Activated naive CD4-positive, alpha-beta T cell treated with anti-CD3 and anti-CD28 coated beads, Interleukin-2, amount 50 U/mL, for 72 hours (primary cell): ENCODE data around the gene USO1. TPM values are rescaled to one million over a fixed set of nuclear protein-coding genes. Genes with fewer than 3 reads are reported as not detected.
"Not testable (repeated sequence)": the region's sequence is repeated elsewhere in the genome, so short reads cannot be mapped to it uniquely, and the experiment has no call there.

Source experiments
- ATAC-seq, 2 donors: fragments of 150-1000 bp; cut with Tn5 transposase; 2 replicates each; pipeline ENCODE4 v1.10.0; 2021; ENCODE audit warnings: mild to moderate bottlenecking in 2 of 2, moderate library complexity in 2 of 2
- DNase-seq, 2 donors: peaks; one replicate each; pipeline ENCODE4 v3.0.0; 2021 to 2022; ENCODE audit warnings: low spot score in 2 of 2
- H3K27ac Mint-ChIP-seq, 2 donors: one replicate each; pipeline ENCODE4 v1.8.0; 2022; ENCODE audit warnings: mild to moderate bottlenecking in 2 of 2, mixed read lengths in 2 of 2
- H3K36me3 Mint-ChIP-seq, 2 donors: one replicate each; pipeline ENCODE4 v1.8.0; 2022; ENCODE audit warnings: mixed read lengths in 2 of 2
- H3K9me3 Mint-ChIP-seq, 2 donors: one replicate each; pipeline ENCODE4 v1.8.0; 2022; ENCODE audit warnings: mixed read lengths in 2 of 2
- total RNA-seq, 2 donors: library from RNA; stranded (reverse); gene quantifications; one replicate each; pipeline ENCODE4 v1.2.3, GENCODE V29; 2022

The USO1 gene
- total RNA-seq, 2 donors from 2014 or later, result 44.7 to 50.6 TPM

DNA sequence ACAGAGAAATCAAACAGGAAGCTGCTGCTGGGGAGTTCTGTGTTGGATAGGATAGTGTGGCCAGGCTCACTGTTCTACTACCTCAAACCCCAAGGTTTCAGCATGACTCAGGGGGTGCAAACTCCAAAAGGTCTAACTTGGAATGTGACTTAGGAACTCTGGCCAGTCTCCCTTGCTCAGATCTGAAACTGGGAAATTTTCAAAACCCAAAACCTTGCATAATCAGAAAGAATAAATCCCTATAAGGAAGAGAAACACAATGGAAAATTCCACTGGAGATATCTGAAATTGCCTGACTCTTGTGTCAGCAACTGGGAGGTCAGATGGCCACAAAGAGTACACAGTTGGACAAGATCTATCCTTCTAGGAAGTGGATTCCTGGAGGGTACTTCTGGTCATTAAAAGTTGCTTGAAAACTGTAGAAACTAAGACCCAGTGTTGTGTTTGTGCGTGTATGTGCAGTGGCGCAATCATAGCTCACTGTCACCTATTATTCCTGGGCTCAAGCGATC lies 119.8 kb downstream of the USO1 start:
- no peaks in the 10 kb centered on the region for H3K36me3 Mint-ChIP-seq
- H3K9me3 Mint-ChIP-seq, result no peaks in the 10 kb centered on the region
- DNase-seq, result no peak
- ATAC-seq, result no peak
- H3K27ac Mint-ChIP-seq, result no peak overlapping the region

DNA sequence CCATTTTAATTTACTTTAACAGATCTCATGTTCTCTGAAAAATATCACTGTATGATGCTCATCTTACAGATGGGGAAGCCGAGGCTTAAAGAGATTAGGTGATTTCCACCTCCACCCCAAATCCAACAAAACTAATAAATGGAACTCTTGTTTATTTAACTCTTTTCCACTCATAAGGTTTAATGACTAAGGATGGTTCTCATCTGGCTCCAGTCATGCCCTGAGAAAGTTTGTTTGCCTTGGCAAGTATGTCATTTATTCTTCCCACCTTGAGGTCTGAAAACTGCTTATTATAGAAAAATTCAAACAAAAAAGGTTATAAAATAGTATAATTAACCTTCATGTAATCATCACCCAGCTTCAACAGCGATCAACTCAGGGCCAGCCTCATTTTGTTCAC lies 121.6 kb downstream of the USO1 start:
- DNase-seq (no peak), ATAC-seq (no peak)
- H3K27ac Mint-ChIP-seq, result no peak overlapping the region
- no peaks in the 10 kb centered on the region for H3K36me3 Mint-ChIP-seq
- no peaks in the 10 kb centered on the region for H3K9me3 Mint-ChIP-seq

- DNase-seq, result peak in 1 of 2 donors; percentile 12
- H3K27ac Mint-ChIP-seq, H3K9me3 Mint-ChIP-seq, H3K36me3 Mint-ChIP-seq: not testable (repeated sequence)
- peak; percentile 78 to 85 for ATAC-seq
Observed at GRCh38 chr4:75848171-75848760, 123.9 kb downstream of the USO1 start.

DNA sequence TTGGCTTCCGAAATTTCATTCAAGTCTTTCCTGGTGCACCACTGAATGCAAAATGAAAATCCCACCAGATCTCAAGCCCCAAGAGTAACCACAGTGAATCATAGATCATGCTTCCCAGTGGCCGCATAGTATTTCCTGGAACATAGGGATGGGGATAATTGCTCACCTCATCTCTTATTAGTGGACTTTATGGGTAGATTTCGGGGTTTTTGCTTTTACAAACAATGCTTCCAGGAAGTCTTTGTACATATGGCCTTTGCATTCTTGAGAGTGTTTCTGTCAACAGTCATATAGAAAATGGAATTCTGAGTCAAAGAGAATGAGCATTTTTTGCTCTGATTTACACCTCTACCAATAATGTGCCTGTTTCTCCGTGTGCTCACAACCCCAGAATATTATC lies 124.5 kb downstream of the USO1 start:
- H3K27ac Mint-ChIP-seq, result peak overlapping the region in 1 of 2 donors; percentile 50
- ATAC-seq (peak; percentile 37 to 76), DNase-seq (peak in 1 of 2 donors; percentile 9)
- no peaks in the 10 kb centered on the region for H3K36me3 Mint-ChIP-seq
- H3K9me3 Mint-ChIP-seq, result no peaks in the 10 kb centered on the region

DNA sequence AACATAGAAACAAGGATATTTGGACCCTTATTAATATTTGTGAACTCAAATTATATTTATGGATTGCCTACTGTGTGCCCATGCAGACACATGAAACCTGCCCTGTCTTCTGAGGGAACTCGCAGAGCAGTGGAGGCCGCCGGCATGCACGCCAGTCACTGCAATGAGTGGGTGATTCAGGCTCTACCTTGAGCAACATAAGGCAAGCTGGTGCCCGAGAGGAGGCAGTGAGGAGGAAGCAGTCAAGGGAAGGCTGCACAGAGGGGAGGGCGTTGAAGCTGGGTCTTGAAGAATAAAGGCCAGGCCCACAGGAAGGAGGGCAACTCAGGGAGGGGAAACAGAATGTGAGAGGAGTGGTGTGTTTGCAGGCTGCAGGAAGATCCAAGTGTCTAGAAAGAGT lies 125.1 kb downstream of the USO1 start:
- Mint-ChIP-seq H3K27ac (peak overlapping the region in 1 of 2 donors; percentile 16), H3K36me3 (no peaks in the 10 kb centered on the region), H3K9me3 (no peaks in the 10 kb centered on the region)
- ATAC-seq, result peak in 1 of 2 donors; percentile 48
- peak in 1 of 2 donors; percentile 4 for DNase-seq

DNA sequence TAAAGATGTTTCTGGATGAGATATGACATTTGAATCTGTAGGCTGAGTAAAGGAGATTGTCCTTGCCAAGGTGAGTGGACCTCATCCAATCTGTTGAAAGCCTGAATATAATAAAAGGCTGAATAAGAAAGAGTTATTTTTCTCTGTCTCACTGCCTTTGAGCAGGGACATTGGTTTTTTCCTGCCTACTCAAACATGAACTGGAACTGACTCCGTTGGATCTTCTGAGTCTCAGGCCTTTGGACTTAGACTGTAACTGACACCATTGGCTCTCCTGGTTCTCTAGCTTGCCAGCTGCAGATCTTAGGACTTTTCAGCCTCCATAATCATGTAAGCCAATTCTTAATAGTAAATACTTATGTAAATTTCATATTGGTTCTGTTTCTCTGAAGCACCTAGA lies 134.3 kb downstream of the USO1 start:
- Mint-ChIP-seq H3K27ac (no peak overlapping the region), H3K36me3 (no peaks in the 10 kb centered on the region), H3K9me3 (no peaks in the 10 kb centered on the region)
- DNase-seq (no peak), ATAC-seq (no peak)

GRCh38 chr4:75860606-75861005 lies 136.2 kb downstream of the USO1 start:
- H3K36me3 Mint-ChIP-seq, result no peaks in the 10 kb centered on the region
- ATAC-seq, result no peak
- no peak for DNase-seq
- H3K27ac Mint-ChIP-seq, result no peak overlapping the region
- H3K9me3 Mint-ChIP-seq, result no peaks in the 10 kb centered on the region

Other genes with a start within 250 kb of the USO1 start
- gene RCHY1, start 210.2 kb upstream of the USO1 start, total RNA-seq, result 10 to 100 TPM; 33.3 to 35.5 TPM
- gene THAP6, start 210.1 kb upstream of the USO1 start, total RNA-seq, result 10 to 100 TPM; 18.9 to 20.8 TPM
- not detected for gene ODAPH, start 168.5 kb upstream of the USO1 start, total RNA-seq
- gene CDKL2, start 94.0 kb upstream of the USO1 start, total RNA-seq, result 1 to 10 TPM; 1.5 to 2.9 TPM
- gene G3BP2, start 51.2 kb upstream of the USO1 start, total RNA-seq, result 100 to 1,000 TPM; 118 to 122 TPM
- under 1 TPM in 1 of 2 donors, not detected in 1; 0.54 TPM for gene PPEF2, start 177.9 kb downstream of the USO1 start, total RNA-seq
- gene NAAA, start 216.4 kb downstream of the USO1 start, total RNA-seq, result 10 to 100 TPM; 17.4 to 22.8 TPM